Caki2 (cell line): ENCODE results near the gene ECSCR. TPM values are rescaled to one million over a fixed set of nuclear protein-coding genes. Genes with fewer than 3 reads are reported as not detected.
"Not testable (repeated sequence)": the region's sequence is repeated elsewhere in the genome, so short reads cannot be mapped to it uniquely, and the experiment has no call there.

Source experiments
- DNase-seq: peaks from one replicate; pipeline ENCODE4 v3.0.0-alpha.2; 2015; ENCODE audit warnings: low read depth
- in situ Hi-C: cut with HindIII; loops from 2 replicates; pipeline ENCODE4 v1.10.0; 2016; ENCODE audit warnings: low sequenced_read_pairs, low pct_unique_long_range_greater_than_20kb, mixed read lengths
- total RNA-seq: library from RNA; depleted of rRNA; stranded (reverse); fragments of >200 nt; shearing (Covaris generic); gene quantifications from 2 replicates; pipeline ENCODE4 v1.2.3, GENCODE V29; 2014; ENCODE audit warnings: low replicate concordance

ECSCR gene
- total RNA-seq, 1 experiment from 2014 or later: not detected

DNA sequence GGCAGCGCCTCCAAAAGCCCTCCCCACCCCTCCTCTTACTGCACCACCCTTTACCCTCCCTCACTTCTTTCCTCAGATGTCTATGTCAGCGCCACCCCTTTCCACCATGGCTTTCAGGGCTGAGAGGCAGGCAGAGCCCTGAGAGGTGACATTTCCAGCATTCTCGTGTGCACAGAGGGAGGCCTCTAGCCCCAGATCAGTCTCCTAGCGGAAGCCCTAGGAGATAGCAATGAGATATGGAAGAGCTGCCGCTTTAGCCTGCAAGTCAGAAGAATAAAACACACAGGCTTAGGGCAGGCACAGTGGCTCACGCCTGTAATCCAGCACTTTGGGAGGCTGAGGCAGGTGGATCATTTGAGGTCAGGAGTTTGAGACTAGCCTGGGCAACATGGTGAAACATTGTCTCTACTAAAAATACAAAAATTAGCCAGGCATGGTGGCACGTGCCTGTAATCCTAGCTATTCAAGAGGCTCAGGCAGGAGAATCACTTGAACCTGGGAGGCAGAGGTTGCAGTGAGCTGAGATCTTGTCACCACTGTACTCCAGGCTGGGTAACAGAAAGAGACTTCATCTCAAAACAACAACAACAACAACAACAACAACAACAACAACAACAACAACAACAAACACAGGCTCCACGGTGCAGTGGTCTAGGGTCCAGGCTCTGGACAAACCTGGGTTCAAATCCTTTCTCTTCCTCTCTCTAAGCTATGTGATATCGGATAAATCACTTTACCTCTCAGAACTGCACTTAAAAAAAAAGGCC, 16.3 kb upstream of the ECSCR start:
- in situ Hi-C loops, DNase-seq: not testable (repeated sequence)

DNA sequence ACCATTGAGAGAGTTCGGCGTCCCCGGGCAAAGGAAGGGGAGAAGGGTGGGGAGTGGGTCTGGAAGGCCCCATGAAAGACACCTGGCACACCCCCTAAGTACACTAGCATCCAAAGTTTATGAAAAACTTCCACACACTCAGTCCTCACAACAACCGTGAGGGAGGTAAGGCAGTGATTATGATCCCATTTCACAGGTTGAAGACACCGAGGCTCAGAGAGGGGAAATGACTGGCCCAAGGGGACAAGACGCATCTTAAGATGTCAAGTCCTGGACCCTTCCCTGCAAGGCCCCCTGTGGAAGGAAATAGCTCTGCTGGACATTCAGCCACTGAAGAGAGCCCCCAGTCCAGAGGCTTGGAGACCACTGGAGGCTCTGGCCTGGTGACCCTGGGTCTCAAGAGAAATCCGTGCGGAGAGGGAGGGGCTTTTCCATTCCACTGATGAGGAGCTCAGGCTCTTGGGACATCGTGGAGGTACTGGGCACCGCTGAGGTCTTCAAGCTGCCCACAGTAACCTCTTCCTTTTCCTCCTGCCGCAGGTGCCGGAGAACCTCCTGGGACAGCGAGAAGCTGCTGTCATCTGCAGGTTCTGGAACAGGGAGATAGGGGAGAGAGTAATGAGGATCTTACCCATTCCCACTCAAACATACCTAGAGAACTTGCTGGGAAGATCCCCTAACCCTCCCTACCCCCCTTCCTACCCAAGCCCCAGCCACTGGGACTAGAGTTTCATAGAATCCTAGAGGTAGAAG, 13.5 kb upstream of the ECSCR start:
- in situ Hi-C loops: no loop called here
- no peak for DNase-seq

DNA sequence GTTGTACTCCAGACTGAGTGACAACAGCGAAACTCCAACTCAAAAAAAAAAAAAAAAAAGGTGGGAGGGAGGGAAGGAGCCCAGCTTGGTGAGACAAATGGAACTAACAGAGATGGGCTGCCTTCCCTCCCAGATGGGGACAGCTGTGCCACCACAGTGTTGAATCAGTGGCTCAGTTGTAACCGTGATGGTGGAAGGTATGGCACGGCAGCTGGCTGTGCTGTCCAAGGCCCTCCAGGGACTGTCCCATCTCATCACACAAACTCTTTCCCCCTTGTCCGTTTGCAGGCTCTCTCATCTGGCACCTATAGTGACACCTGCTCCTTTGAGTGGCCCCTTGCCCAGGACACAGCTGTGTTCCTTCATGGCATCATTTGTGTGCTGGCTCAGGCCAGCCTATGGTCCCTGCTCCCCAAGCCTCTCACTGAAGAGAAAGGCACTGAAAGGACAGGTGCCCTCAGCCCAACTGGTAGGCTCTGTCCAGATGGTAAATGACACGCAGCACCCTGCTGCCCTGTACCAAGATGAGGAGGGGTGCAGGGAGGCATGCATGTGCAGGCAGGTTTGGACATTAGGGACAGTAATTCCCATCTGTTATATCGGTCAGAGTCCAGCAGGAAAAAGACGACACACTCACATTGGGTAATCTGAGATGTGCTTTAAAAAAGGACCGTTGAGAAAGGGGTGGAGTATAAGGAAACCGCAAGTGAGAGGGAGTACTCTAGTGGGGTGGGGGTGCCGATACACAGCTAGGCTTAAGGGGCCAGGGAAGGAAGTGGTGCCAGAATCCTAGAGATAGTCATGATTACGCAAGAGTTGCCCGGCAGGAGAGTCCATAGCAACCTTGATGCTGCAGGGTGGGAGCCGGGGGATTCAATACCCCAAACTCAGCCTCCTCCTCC, 12.6 kb upstream of the ECSCR start:
- in situ Hi-C loops: no loop called here
- no peak for DNase-seq

DNA sequence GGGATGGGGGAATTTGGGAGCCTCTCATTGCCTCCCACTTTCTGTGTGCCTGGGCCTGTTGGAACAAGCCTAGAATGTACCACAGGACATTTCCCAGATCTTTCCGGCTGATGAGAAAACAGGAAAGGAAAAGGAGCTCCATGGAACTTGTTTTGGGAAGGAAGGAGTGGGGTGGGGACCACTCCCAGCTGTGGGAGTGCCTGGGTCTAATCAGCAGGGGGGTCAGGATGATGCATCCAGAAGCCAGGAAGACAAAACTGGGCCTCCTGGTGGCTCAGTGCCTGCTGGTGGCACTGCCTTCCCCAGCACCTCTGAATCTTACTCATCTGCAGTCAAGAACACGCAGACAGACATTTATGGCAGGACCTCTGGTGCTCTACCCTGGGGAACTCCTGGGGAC, 11.0 kb upstream of the ECSCR start:
- no peak for DNase-seq
- in situ Hi-C loops: no loop called here

- in situ Hi-C loops: no loop called here
- DNase-seq: no peak
These were observed 10.6 kb upstream of the ECSCR start for GRCh38 chr5:139473105-139473504.

GRCh38 chr5:139472386-139473030, 10.0 kb upstream of the ECSCR start:
- DNase-seq: no peak
- in situ Hi-C loops: no loop called here

DNA sequence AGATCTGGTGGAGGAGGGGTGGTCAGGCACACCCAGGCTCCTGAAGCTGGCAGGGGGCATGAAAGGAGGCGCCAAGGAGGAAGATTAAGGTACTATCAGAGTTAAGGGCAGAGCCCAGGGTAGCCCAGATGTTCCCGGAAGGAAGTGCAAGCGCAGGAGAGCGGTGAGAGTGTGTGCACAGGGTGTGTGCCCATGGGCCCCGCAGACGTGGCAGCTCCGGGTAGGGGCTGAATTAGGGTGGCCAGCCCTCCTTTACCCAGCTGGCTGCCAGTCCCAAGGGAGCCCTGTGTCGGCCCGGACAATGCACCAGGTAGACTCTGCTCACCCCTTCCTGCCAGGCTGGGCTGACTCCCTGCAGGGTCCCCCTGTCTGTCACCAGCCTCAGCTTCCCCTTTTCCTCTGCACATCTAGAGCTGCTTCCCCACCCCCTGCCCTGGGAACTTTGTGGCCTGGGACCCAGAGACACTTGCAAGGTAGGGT, 8.3 kb upstream of the ECSCR start, which contains the start of gene SMIM33:
Gene SMIM33, plus strand, starts transcription at position 184 of the 480 bp plus-strand sequence. Its CDS starts 118 bp downstream, at position 302.
- DNase-seq: no peak
- in situ Hi-C loops: no loop called here

DNA sequence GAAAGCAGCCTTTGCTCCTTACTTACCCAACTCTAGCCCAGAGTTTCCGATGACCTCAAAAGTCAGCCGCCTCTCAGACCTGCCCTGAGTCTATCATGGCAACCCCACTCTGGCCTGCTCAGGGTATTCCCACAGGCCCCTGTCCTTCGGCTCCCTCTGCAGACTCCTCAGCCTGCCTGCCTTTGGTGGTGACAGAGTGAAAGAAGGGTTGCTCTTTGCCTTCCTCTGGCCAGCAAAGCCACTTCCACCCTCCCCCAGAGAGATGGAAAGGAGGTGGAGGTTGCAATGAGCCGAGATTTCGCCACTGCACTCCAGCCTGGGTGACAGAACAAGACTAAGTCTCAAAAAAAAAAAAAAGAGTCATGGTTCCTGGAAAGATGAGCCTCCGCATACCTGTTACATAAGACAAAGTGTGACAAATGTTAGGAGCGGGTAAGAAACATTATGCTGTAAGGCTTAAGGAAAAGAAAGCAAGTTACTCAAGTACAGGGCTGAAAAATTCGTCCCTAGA, 5.9 kb upstream of the ECSCR start:
- in situ Hi-C loops: no loop called here
- no peak for DNase-seq

GRCh38 chr5:139461698-139462097, 845 bp downstream of the ECSCR start:
- DNase-seq: no peak
- in situ Hi-C loops: no loop called here

DNA sequence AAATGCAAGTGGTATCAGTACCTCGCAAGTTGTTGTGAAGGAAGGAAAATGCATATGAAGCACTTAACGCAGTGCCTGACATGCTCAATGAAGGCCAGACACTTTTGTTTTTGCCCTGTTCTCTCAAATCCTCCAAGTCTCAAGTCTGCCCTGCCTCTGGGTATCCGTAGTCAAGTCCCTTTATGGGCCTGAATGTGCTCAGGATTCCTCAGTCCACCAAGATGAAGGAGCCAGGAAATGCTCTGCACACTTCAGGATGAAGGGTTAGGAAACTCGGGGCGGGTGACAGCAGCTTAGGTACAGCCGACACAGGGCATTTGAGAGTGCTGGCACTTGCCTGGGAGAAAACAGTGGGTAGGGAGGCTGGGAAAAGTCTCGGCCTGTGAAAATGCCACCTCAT, 1.4 kb downstream of the ECSCR start:
- no peak for DNase-seq
- in situ Hi-C loops: no loop called here

GRCh38 chr5:139460455-139460854, 2.1 kb downstream of the ECSCR start:
- in situ Hi-C loops: no loop called here
- no peak for DNase-seq

DNA sequence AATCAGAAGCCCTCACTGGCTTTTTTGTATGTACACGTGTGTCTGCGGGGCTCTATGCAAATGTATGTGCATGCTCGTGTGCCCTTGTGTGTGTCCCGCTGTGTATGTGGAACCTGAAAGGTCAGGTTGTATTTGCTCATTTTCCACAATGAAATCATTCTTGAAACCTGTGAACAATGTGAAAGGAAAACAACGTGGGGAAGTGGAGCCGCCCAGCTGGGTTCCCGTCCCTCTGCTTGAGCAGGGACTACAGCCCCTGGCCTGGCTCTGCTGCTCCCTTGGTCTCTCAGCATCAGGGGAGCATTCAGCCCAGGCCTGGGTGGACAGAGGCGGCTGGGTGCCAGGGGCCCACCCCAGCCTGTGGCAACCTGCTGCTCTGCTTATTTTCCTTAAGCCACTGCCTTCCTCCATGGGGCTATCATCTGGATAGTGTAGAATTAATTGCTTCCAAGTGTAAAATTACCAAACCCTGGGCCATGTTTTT, 3.0 kb downstream of the ECSCR start:
- no peak for DNase-seq
- in situ Hi-C loops: no loop called here

GRCh38 chr5:139458580-139459407, 3.7 kb downstream of the ECSCR start:
- in situ Hi-C loops: no loop called here
- no peak for DNase-seq

DNA sequence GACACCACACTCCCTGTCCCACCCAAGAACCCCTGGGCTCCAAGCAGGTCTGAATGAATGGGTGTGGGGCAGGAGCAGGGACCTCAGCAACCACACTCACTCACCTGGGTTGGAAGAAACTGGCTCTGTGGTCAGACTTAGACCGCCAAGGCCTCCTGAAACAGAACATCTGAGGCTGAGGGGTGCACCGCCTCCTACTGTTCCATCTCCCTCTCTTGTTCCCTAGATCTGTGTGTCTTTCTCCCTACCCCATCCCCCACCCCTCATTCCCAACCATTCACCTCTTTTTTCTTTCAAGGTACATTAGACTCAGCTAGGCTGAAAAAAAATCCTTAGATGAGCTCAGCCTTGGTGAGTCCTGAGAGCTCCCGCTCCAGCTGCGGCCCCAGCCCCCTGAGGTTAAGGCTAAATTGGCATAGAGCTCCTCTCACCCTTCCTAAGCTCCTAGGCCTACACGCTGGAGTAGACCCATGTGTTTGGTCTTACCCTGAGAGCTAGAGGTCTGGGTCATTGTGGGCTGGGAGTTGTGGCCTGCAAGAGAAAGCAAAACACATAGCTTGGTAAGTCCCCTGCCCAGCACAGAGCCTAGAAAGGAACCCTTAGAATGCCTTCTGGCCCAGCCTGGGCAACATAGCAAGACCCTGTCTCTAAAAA, 4.8 kb downstream of the ECSCR start:
- in situ Hi-C loops: no loop called here
- DNase-seq: no peak

GRCh38 chr5:139457241-139457640, 5.3 kb downstream of the ECSCR start:
- DNase-seq: no peak
- in situ Hi-C loops: no loop called here

- no peak for DNase-seq
- in situ Hi-C loops: no loop called here
These were observed 5.8 kb downstream of the ECSCR start for GRCh38 chr5:139456776-139457175.
